DND-41 (cell line): ENCODE data around the gene TRANK1.

Experiments
- ATAC-seq: fragments of 200-7000 bp; cut with Tn5 transposase; 3 replicates; pipeline ENCODE4 v1.9.1; 2021; ENCODE audit warnings: low read depth; ENCODE audit not compliant: insufficient read depth
- DNase-seq: peaks from one replicate; pipeline ENCODE4 v3.0.0-alpha.2; 2020
- H2AFZ ChIP-seq: 2 replicates; pipeline ENCODE4 v1.6.0; 2012; ENCODE audit warnings: low read depth, low read length
- H3K27ac ChIP-seq: 2 replicates; pipeline ENCODE4 v1.5.1; 2012; ENCODE audit warnings: low read length, inconsistent platforms
- H3K27me3 ChIP-seq: fragments of 200-600 bp; sonication (generic); 2 replicates; pipeline ENCODE4 v1.6.0; 2012; ENCODE audit warnings: low read length, mild to moderate bottlenecking, inconsistent platforms; ENCODE audit not compliant: insufficient read depth, poor library complexity
- H3K36me3 ChIP-seq: 2 replicates; pipeline ENCODE4 v1.5.1; 2012; ENCODE audit warnings: low read length, inconsistent platforms; ENCODE audit not compliant: insufficient read depth
- H3K4me1 ChIP-seq: 2 replicates; pipeline ENCODE4 v1.5.1; 2012; ENCODE audit warnings: mild to moderate bottlenecking, low read length; ENCODE audit not compliant: insufficient read depth
- H3K4me2 ChIP-seq: 2 replicates; pipeline ENCODE4 v1.6.0; 2012; ENCODE audit warnings: mild to moderate bottlenecking, moderate library complexity, low read length, inconsistent platforms; ENCODE audit not compliant: insufficient read depth
- H3K4me3 ChIP-seq, 2 experiments: fragments of 200-600 bp in 1 of 2; shearing (Covaris generic) in 1 of 2; 2 replicates each; pipeline ENCODE4 v1.5.1; 2012 to 2016; ENCODE audit warnings: inconsistent platforms in 2 of 2, low read length in 2 of 2, mild to moderate bottlenecking in 2 of 2, low read depth in 1 of 2, moderate library complexity in 1 of 2
- H3K79me2 ChIP-seq: 2 replicates; pipeline ENCODE4 v1.6.0; 2012; ENCODE audit warnings: low read length, inconsistent platforms; ENCODE audit not compliant: insufficient read depth
- H3K9ac ChIP-seq: 2 replicates; pipeline ENCODE4 v1.6.0; 2012; ENCODE audit warnings: low read depth, mild to moderate bottlenecking, inconsistent platforms, low read length, moderate library complexity
- H3K9me3 ChIP-seq: 2 replicates; pipeline ENCODE4 v1.5.1; 2012; ENCODE audit warnings: low read length, moderate library complexity, mild to moderate bottlenecking, inconsistent platforms; ENCODE audit not compliant: insufficient read depth, severe bottlenecking
- H4K20me1 ChIP-seq: 2 replicates; pipeline ENCODE4 v1.6.0; 2012; ENCODE audit warnings: low read length; ENCODE audit not compliant: insufficient read depth
- EZH2 ChIP-seq: IDR thresholded peaks from 3 replicates; pipeline ENCODE4 v1.6.1; 2012; ENCODE audit warnings: borderline replicate concordance, low read depth, mild to moderate bottlenecking, moderate library complexity, low read length, inconsistent platforms; ENCODE audit not compliant: severe bottlenecking
- TF ChIP-seq, protein P1 (sequence below): IDR thresholded peaks from 2 replicates; pipeline ENCODE4 v1.5.1; 2012; ENCODE audit warnings: borderline replicate concordance, low read length, moderate library complexity, mild to moderate bottlenecking; ENCODE audit not compliant: poor library complexity, severe bottlenecking; ENCODE audit errors: extremely low read depth

The TRANK1 gene

DNA sequence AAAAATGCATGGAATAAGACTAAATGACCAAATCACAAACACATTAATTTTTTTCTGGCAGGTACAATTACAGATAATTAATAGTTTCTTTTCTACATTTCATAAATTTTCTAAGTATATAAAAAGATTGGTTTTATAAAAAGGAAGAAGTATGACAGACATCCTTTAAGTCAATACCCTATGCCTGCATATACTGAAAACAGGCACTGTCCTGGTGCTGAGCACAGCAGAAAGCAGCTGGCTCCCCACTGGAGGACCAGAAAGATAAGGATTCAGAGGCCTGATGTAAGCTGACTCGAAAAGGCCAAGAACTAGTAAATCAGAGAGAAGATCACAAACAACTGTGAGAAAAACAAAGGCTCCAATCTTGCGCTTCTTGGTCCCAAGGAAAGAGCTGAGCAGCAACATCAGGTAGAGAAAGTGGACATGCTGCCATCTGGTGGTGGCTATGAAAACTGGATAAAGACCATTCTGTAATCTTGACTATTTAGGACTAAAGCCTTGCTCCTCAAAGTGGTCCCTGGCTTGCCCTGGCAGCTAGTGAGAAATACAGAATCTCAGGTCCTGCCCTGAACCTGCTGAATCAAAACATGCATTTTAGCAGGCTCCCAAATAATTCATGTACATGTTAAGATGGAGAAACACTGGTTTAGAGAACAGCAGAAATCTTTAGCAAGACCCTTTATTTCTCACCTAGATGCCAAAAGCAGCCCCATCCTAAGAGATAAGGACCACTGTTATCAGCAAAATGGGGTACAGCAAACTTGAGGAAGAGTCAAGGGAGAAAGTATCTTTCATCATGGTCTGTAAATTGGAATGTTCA is 76.0 kb downstream of the TRANK1 start:
- peak; percentile 67 for DNase-seq
- Histone ChIP-seq H3K9me3 (no peaks in the 10 kb centered on the region), H3K27ac (peak overlapping the region; percentile 60; the same call in 1 of the 2 replicates)

DNA sequence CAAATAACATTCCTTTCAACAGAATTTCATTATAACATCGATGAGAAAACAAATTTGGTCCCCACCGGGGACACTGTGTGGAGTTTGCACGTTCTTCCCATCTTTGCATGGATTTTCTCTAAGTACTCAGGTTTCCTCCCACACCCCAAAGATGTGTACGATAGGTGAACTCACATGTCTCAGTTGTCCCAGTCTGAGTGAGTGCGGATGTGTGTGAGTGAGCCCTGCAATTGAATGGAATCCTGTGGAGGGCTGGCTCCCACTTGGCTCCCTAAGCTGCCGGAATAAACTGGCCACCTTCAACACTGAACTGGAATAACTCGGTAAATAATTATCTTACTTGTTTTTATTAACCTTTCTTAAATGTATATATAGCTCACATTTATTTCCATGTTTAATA is 77.0 kb downstream of the TRANK1 start:
- H2AFZ ChIP-seq: no peak overlapping the region
- no peaks in the 10 kb centered on the region for H3K36me3 ChIP-seq
- H3K79me2 ChIP-seq: no peaks in the 10 kb centered on the region
- no peak overlapping the region for H3K4me2 ChIP-seq
- no peaks in the 10 kb centered on the region for H4K20me1 ChIP-seq
- H3K4me1 ChIP-seq: peaks cover 13% of the 10 kb centered on the region; the same call in 1 of the 2 replicates
- no peaks in the 10 kb centered on the region for H3K27me3 ChIP-seq
- no peaks in the 10 kb centered on the region for H3K9me3 ChIP-seq
- DNase-seq (no peak), ATAC-seq (no peak)
- H3K4me3 ChIP-seq: no peak overlapping the region
- H3K9ac ChIP-seq: no peak overlapping the region
- no peak overlapping the region for H3K27ac ChIP-seq
- TF ChIP-seq, protein P1, sequence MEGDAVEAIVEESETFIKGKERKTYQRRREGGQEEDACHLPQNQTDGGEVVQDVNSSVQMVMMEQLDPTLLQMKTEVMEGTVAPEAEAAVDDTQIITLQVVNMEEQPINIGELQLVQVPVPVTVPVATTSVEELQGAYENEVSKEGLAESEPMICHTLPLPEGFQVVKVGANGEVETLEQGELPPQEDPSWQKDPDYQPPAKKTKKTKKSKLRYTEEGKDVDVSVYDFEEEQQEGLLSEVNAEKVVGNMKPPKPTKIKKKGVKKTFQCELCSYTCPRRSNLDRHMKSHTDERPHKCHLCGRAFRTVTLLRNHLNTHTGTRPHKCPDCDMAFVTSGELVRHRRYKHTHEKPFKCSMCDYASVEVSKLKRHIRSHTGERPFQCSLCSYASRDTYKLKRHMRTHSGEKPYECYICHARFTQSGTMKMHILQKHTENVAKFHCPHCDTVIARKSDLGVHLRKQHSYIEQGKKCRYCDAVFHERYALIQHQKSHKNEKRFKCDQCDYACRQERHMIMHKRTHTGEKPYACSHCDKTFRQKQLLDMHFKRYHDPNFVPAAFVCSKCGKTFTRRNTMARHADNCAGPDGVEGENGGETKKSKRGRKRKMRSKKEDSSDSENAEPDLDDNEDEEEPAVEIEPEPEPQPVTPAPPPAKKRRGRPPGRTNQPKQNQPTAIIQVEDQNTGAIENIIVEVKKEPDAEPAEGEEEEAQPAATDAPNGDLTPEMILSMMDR: no peak
- no peak for TF ChIP-seq EZH2

More for the DNA sequence above, 76.0 kb downstream of the TRANK1 start:
- ATAC-seq: peak; percentile 97
- no peak overlapping the region for H2AFZ ChIP-seq
- no peaks in the 10 kb centered on the region for H3K36me3 ChIP-seq
- TF ChIP-seq EZH2: no peak
- TF ChIP-seq, protein P1: peak; percentile 88
- no peaks in the 10 kb centered on the region for H3K79me2 ChIP-seq
- no peak overlapping the region for H3K9ac ChIP-seq
- H3K4me1 ChIP-seq: peaks cover 13% of the 10 kb centered on the region; the same call in 1 of the 2 replicates
- no peak overlapping the region for H3K4me3 ChIP-seq
- no peaks in the 10 kb centered on the region for H4K20me1 ChIP-seq
- H3K27me3 ChIP-seq: no peaks in the 10 kb centered on the region
- H3K4me2 ChIP-seq: no peak overlapping the region

DNA sequence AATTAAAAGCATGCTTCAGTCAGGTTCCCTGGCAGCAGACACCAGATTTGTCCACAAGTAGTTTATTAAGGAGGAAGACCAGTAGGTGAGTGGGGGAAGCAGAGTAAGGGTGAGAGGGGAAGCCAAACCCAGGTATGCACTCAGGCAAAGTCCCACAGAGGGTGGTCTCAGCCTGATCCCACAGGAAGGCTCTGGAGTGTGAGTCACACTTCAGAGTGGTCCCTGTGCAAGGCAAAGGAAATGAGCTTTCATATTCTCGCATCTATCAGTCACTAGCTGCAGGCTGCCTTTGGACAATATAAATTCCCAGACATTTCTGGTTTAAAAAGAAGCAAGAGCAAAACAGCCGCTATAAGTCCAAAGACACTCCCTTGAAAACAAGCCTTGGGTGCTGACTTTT is 78.5 kb downstream of the TRANK1 start:
- ATAC-seq: no peak

More for the DNA sequence above, 78.5 kb downstream of the TRANK1 start:
- Histone ChIP-seq H3K4me3 (no peak overlapping the region), H3K4me1 (peaks cover 13% of the 10 kb centered on the region; the same call in 1 of the 2 replicates), H3K36me3 (no peaks in the 10 kb centered on the region), H3K27ac (no peak overlapping the region; the same call in 1 of the 2 replicates), H3K27me3 (no peaks in the 10 kb centered on the region), H4K20me1 (no peaks in the 10 kb centered on the region), H3K9me3 (no peaks in the 10 kb centered on the region), H2AFZ (no peak overlapping the region), H3K9ac (no peak overlapping the region), H3K79me2 (no peaks in the 10 kb centered on the region), H3K4me2 (no peak overlapping the region)
- TF ChIP-seq, protein P1: no peak
- TF ChIP-seq EZH2: no peak
- DNase-seq: no peak
